Endometrium (tissue), 2 donors: Measurements from ENCODE around the gene KCNQ1.
"Not testable (repeated sequence)": the region's sequence is repeated elsewhere in the genome, so short reads cannot be mapped to it uniquely, and the experiment has no call there.

Experiments
- FAIRE-seq: peaks from 2 replicates; lab custom pipeline; 2012; peaks lifted over from hg19 to GRCh38; lab: Jason Lieb, UNC
- donor health status: control.
- donor health status: control.

Gene KCNQ1

GRCh38 chr11:2592559-2593392 is 148.0 kb downstream of the KCNQ1 start:
- no peak for FAIRE-seq

- FAIRE-seq, result no peak
These were observed 148.7 kb downstream of the KCNQ1 start for GRCh38 chr11:2593393-2593950.

- FAIRE-seq, result no peak
These were observed 149.5 kb downstream of the KCNQ1 start for GRCh38 chr11:2594267-2594666.

- no peak for FAIRE-seq
These were observed 150.4 kb downstream of the KCNQ1 start for GRCh38 chr11:2595204-2595603.

- no peak for FAIRE-seq
These were observed 154.9 kb downstream of the KCNQ1 start for GRCh38 chr11:2599561-2600189.

- FAIRE-seq, result no peak
These were observed 164.5 kb downstream of the KCNQ1 start for GRCh38 chr11:2609345-2609744.

- FAIRE-seq, result peak; percentile 45
These were observed 168.2 kb downstream of the KCNQ1 start for GRCh38 chr11:2612884-2613571.

- FAIRE-seq, result no peak
These were observed 177.1 kb downstream of the KCNQ1 start for GRCh38 chr11:2621894-2622293.

- no peak for FAIRE-seq
These were observed 180.4 kb downstream of the KCNQ1 start for GRCh38 chr11:2625183-2625582.

- no peak for FAIRE-seq
These were observed 185.9 kb downstream of the KCNQ1 start for GRCh38 chr11:2630679-2631078.

GRCh38 chr11:2631161-2631560 is 186.4 kb downstream of the KCNQ1 start:
- FAIRE-seq, result no peak

- not testable (repeated sequence) for FAIRE-seq
These were observed 195.0 kb downstream of the KCNQ1 start for GRCh38 chr11:2639763-2640162.

- FAIRE-seq, result no peak
These were observed 196.8 kb downstream of the KCNQ1 start for GRCh38 chr11:2641623-2642022.

- FAIRE-seq, result no peak
These were observed 198.9 kb downstream of the KCNQ1 start for GRCh38 chr11:2643746-2644145.

GRCh38 chr11:2644844-2645778 is 200.3 kb downstream of the KCNQ1 start:
- no peak for FAIRE-seq

GRCh38 chr11:2645779-2646118 is 200.9 kb downstream of the KCNQ1 start:
- no peak for FAIRE-seq

- FAIRE-seq, result no peak
These were observed 202.4 kb downstream of the KCNQ1 start for GRCh38 chr11:2647167-2647566.

GRCh38 chr11:2647953-2648352 is 203.1 kb downstream of the KCNQ1 start:
- no peak for FAIRE-seq

GRCh38 chr11:2649400-2649799 is 204.6 kb downstream of the KCNQ1 start:
- FAIRE-seq, result no peak

GRCh38 chr11:2649848-2650247 is 205.0 kb downstream of the KCNQ1 start:
- no peak for FAIRE-seq

GRCh38 chr11:2650343-2650867 is 205.6 kb downstream of the KCNQ1 start:
- no peak for FAIRE-seq
